Left kidney (tissue), 2 donors: ENCODE results near the gene CNOT2. TPM values are rescaled to one million over a fixed set of nuclear protein-coding genes. Genes with fewer than 3 reads are reported as not detected.
"Not testable (repeated sequence)": the region's sequence is repeated elsewhere in the genome, so short reads cannot be mapped to it uniquely, and the experiment has no call there.

Experiments
- DNase-seq: peaks from one replicate; pipeline ENCODE4 v3.0.0-alpha.2; 2013
- polyA plus RNA-seq: library from polyadenylated mRNA; unstranded; fragments of 120-200 nt; gene quantifications from one replicate; pipeline ENCODE4 v1.2.1, GENCODE V29; 2013; ENCODE audit not compliant: insufficient read length

Gene CNOT2
- polyA plus RNA-seq, 1 donor, result 146 TPM

GRCh38 chr12:70304684-70305555 is 61.7 kb downstream of the CNOT2 start:
- DNase-seq, result not testable (repeated sequence)

- DNase-seq, result no peak
These were observed 62.6 kb downstream of the CNOT2 start for GRCh38 chr12:70305794-70306193.

GRCh38 chr12:70306676-70307075 is 63.4 kb downstream of the CNOT2 start:
- DNase-seq, result no peak

GRCh38 chr12:70307868-70308267 is 64.6 kb downstream of the CNOT2 start:
- DNase-seq, result no peak

GRCh38 chr12:70309348-70309747 is 66.1 kb downstream of the CNOT2 start:
- no peak for DNase-seq

GRCh38 chr12:70314145-70314544 is 70.9 kb downstream of the CNOT2 start:
- DNase-seq, result no peak

- DNase-seq, result no peak
These were observed 74.5 kb downstream of the CNOT2 start for GRCh38 chr12:70317781-70318180.

GRCh38 chr12:70319605-70320004 is 76.4 kb downstream of the CNOT2 start:
- no peak for DNase-seq

GRCh38 chr12:70321191-70321590 is 78.0 kb downstream of the CNOT2 start:
- no peak for DNase-seq

- DNase-seq, result no peak
These were observed 84.3 kb downstream of the CNOT2 start for GRCh38 chr12:70327541-70327940.

GRCh38 chr12:70329728-70330127 is 86.5 kb downstream of the CNOT2 start:
- DNase-seq, result no peak

- no peak for DNase-seq
These were observed 86.9 kb downstream of the CNOT2 start for GRCh38 chr12:70330158-70330557.

GRCh38 chr12:70332236-70332635 is 89.0 kb downstream of the CNOT2 start:
- no peak for DNase-seq

GRCh38 chr12:70334742-70335141 is 91.5 kb downstream of the CNOT2 start:
- DNase-seq, result no peak

- no peak for DNase-seq
These were observed 95.3 kb downstream of the CNOT2 start for GRCh38 chr12:70338531-70338930.

GRCh38 chr12:70351076-70351475 is 107.8 kb downstream of the CNOT2 start:
- DNase-seq, result no peak

GRCh38 chr12:70353780-70354660 is 110.8 kb downstream of the CNOT2 start:
- no peak for DNase-seq

- no peak for DNase-seq
These were observed 111.6 kb downstream of the CNOT2 start for GRCh38 chr12:70354787-70355186.

GRCh38 chr12:70355972-70356371 is 112.7 kb downstream of the CNOT2 start:
- DNase-seq, result no peak

- no peak for DNase-seq
These were observed 116.4 kb downstream of the CNOT2 start for GRCh38 chr12:70359458-70360197.

GRCh38 chr12:70360218-70360617 is 117.0 kb downstream of the CNOT2 start:
- DNase-seq, result no peak

- peak; percentile 4 for DNase-seq
These were observed 121.6 kb downstream of the CNOT2 start for GRCh38 chr12:70364695-70365397.
